Head of caudate nucleus (tissue), 42 donors: Measurements from ENCODE around the gene SYNRG.

Experiments used
- DNase-seq, 42 donors: peaks; one replicate each; pipeline versions ENCODE4 v3.0.0 to v3.0.0-alpha.2; 2020 to 2021; ENCODE audit warnings: mixed read lengths in 7 of 42
- intact Hi-C: fragments of 100-400 bp; cut with DNase I; formaldehyde crosslinking; loops from one replicate; pipeline ENCODE4 v1.15.0; 2022

Gene SYNRG

GRCh38 chr17:37557482-37557881 lies 51.7 kb downstream of the SYNRG start:
- intact Hi-C loops = no loop called here
- no peak for DNase-seq

- DNase-seq = no peak
- intact Hi-C loops = no loop called here
Observed at GRCh38 chr17:37555386-37555785, 53.8 kb downstream of the SYNRG start.

- no peak for DNase-seq
- intact Hi-C loops = no loop called here
Observed at GRCh38 chr17:37553401-37553966, 55.7 kb downstream of the SYNRG start.

GRCh38 chr17:37551788-37552187 lies 57.4 kb downstream of the SYNRG start:
- DNase-seq = peak in 9 of 42 donors; percentile 8 to 51 (median 20)
- intact Hi-C loops = no loop called here

- DNase-seq = no peak
- intact Hi-C loops = no loop called here
Observed at GRCh38 chr17:37547986-37548385, 61.2 kb downstream of the SYNRG start.

GRCh38 chr17:37546302-37546701 lies 62.9 kb downstream of the SYNRG start:
- intact Hi-C loops = no loop called here

GRCh38 chr17:37545486-37545885 lies 63.7 kb downstream of the SYNRG start:
- intact Hi-C loops = no loop called here
- no peak for DNase-seq

More at GRCh38 chr17:37546302-37546701, 62.9 kb downstream of the SYNRG start:
- no peak for DNase-seq

- no peak for DNase-seq
- intact Hi-C loops = no loop called here
Observed at GRCh38 chr17:37543637-37544052, 65.6 kb downstream of the SYNRG start.

GRCh38 chr17:37541880-37542660 lies 67.1 kb downstream of the SYNRG start:
- intact Hi-C loops = no loop called here
- no peak for DNase-seq

- no peak for DNase-seq
- intact Hi-C loops = no loop called here
Observed at GRCh38 chr17:37538981-37539659, 70.1 kb downstream of the SYNRG start.

- intact Hi-C loops = no loop called here
- no peak for DNase-seq
Observed at GRCh38 chr17:37535906-37536305, 73.3 kb downstream of the SYNRG start.

- no peak for DNase-seq
- intact Hi-C loops = no loop called here
Observed at GRCh38 chr17:37532756-37533155, 76.5 kb downstream of the SYNRG start.

- no peak for DNase-seq
- intact Hi-C loops = no loop called here
Observed at GRCh38 chr17:37530420-37530819, 78.8 kb downstream of the SYNRG start.

- DNase-seq = peak in 19 of 42 donors; percentile 8 to 71 (median 48)
- intact Hi-C loops = no loop called here
Observed at GRCh38 chr17:37527249-37527851, 81.9 kb downstream of the SYNRG start.

GRCh38 chr17:37523715-37524219 lies 85.5 kb downstream of the SYNRG start:
- DNase-seq = peak in 1 of 42 donors; percentile 27
- intact Hi-C loops = no loop called here

- intact Hi-C loops = no loop called here
Observed at GRCh38 chr17:37521821-37522220, 87.4 kb downstream of the SYNRG start.

GRCh38 chr17:37520174-37520573 lies 89.0 kb downstream of the SYNRG start:
- intact Hi-C loops = no loop called here
- no peak for DNase-seq

More at GRCh38 chr17:37521821-37522220, 87.4 kb downstream of the SYNRG start:
- no peak for DNase-seq

GRCh38 chr17:37519251-37519985 lies 89.8 kb downstream of the SYNRG start:
- no peak for DNase-seq
- intact Hi-C loops = no loop called here

GRCh38 chr17:37518826-37519225 lies 90.4 kb downstream of the SYNRG start:
- intact Hi-C loops = no loop called here
- DNase-seq = peak in 6 of 42 donors; percentile 19 to 51 (median 32)
